ENCODE measurements around the gene HARS1.
A peak's percentile ranks its signal among the peaks of the same experiment; 100 is the strongest.
"Not testable (repeated sequence)": the region's sequence is repeated elsewhere in the genome, so short reads cannot be mapped to it uniquely, and the experiment has no call there.

The HARS1 gene, protein sequence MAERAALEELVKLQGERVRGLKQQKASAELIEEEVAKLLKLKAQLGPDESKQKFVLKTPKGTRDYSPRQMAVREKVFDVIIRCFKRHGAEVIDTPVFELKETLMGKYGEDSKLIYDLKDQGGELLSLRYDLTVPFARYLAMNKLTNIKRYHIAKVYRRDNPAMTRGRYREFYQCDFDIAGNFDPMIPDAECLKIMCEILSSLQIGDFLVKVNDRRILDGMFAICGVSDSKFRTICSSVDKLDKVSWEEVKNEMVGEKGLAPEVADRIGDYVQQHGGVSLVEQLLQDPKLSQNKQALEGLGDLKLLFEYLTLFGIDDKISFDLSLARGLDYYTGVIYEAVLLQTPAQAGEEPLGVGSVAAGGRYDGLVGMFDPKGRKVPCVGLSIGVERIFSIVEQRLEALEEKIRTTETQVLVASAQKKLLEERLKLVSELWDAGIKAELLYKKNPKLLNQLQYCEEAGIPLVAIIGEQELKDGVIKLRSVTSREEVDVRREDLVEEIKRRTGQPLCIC
- total RNA-seq, result 71.5 to 83.1 (median 74.5) reads per million in 3 donors

DNA sequence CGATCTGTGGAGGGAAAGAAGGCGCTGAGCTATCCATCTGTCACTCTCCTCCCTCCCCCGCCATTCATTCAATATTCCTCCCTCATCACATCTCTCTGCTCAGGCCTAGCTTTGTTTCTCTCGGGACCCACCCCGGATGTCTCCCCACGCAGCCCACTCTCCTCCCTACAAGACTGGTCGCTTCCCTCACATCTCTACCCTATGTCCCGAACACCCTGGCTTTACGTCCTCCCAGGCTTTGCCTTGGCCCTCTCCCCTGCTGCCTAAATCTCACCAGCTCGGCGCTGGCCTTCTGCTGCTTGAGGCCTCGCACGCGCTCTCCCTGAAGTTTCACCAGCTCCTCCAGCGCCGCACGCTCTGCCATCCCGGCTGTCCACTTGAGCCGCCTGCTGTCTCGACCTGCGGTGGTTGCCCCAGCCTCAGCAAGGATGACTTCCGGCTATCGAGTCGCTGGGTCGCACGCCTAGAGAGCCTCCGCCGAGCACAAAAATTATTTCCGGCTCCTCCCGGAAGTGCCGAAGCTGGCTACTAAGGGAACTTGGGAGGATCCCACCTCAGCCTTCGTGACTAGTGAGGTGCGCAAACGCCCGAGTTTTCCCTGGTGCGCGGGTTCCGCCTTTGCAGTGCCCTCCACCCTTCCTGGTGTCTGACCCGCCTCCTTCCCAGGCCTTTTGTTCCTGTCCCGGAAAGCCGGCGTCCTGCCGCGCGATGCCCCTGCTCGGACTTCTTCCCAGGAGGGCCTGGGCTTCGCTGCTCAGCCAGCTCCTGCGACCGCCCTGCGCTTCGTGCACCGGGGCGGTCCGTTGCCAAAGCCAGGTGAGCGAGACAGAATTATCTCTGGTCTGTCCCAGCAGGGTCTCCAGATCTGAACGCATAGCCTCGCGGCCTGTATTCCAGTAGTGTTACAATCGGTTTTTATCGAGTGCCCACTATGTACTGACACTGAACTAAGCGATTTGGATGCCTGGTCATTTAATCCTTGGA, at the start of gene HARS1, which contains the start of gene HARS2:
Gene HARS1 (minus strand): TSS at position 430 of the 984 bp plus-strand sequence. CDS start 66 bp downstream, at position 364.
Gene HARS2 (plus strand): TSS at position 515 of the 984 bp plus-strand sequence. CDS start 194 bp downstream, at position 709.
- no peaks in the 10 kb centered on the region for H3K9me3 ChIP-seq (ENCODE audit: control insufficient read depth, low read length)
- peaks cover 25% of the 10 kb centered on the region for H3K36me3 ChIP-seq (ENCODE audit: control insufficient read depth, insufficient read depth, low read length)
- H3K4me1 ChIP-seq (ENCODE audit: control insufficient read depth, insufficient read depth, low read length, poor library complexity, severe bottlenecking), result peaks cover 6% of the 10 kb centered on the region
- H3K27me3 ChIP-seq (replicated peaks; ENCODE audit: control insufficient read depth, insufficient read depth, low read length, poor library complexity, severe bottlenecking), result no peaks in the 10 kb centered on the region
- peak within 1 kb of the TSS; percentile 72 for H3K27ac ChIP-seq (ENCODE audit: insufficient read depth, low read length, poor library complexity, severe bottlenecking)
- DNase-seq, result peak; percentile 69 to 80 (median 76)
- peak within 1 kb of the TSS; percentile 64 for H3K4me3 ChIP-seq (ENCODE audit: insufficient read depth, low read depth, low read length, poor library complexity, severe bottlenecking)

DNA sequence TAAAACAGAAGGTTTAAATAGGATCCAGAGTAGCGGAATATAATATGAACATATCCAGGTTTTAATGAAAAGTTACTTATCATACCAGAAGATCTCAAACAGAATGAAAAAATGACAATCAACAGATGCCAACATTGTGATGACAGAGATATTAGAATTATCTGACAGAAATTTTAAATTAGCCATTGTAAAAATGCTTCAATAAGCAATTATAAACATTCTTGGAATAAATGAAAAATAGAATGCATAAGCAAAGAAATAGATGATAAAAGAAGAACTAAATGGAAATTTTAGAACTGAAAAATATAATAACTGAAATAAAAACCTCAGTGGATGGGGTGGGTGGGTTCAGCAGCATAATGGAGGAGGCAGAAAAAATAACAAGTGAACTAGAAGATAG, 46.3 kb upstream of the HARS1 start:
- no peaks in the 10 kb centered on the region for H3K4me1 ChIP-seq (ENCODE audit: control insufficient read depth, insufficient read depth, low read length, poor library complexity, severe bottlenecking)
- no peak for DNase-seq

DNA sequence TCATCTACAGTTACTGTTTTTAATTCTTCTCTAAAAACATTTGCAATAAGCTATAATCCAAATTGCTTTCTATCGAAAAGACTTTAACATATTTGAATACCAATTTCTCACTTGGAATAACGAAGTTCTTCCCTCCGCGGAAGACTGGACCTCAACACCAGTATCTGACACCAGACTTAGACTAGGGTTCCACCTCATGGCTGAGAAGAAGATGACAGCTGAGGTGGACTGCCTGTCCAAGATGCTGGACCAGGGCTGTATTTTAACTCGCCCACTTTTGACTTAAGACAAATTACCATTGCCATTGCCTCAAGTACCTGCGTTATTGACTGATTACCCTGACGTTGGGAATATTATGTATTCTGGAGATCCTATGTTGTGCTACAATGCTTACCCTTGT, 43.2 kb upstream of the HARS1 start:
- Histone ChIP-seq H3K9me3 (ENCODE audit: control insufficient read depth, low read length) (no peaks in the 10 kb centered on the region), H3K36me3 (ENCODE audit: control insufficient read depth, insufficient read depth, low read length) (no peaks in the 10 kb centered on the region), H3K4me3 (ENCODE audit: insufficient read depth, low read depth, low read length, poor library complexity, severe bottlenecking) (no peak overlapping the region), H3K4me1 (ENCODE audit: control insufficient read depth, insufficient read depth, low read length, poor library complexity, severe bottlenecking) (no peaks in the 10 kb centered on the region), H3K27me3 (replicated peaks; ENCODE audit: control insufficient read depth, insufficient read depth, low read length, poor library complexity, severe bottlenecking) (no peaks in the 10 kb centered on the region), H3K27ac (ENCODE audit: insufficient read depth, low read length, poor library complexity, severe bottlenecking) (no peak overlapping the region)
- DNase-seq, result no peak

More for the DNA sequence above, 46.3 kb upstream of the HARS1 start:
- Histone ChIP-seq H3K27me3 (replicated peaks; ENCODE audit: control insufficient read depth, insufficient read depth, low read length, poor library complexity, severe bottlenecking) (no peaks in the 10 kb centered on the region), H3K9me3 (ENCODE audit: control insufficient read depth, low read length) (no peaks in the 10 kb centered on the region), H3K27ac (ENCODE audit: insufficient read depth, low read length, poor library complexity, severe bottlenecking) (no peak overlapping the region), H3K36me3 (ENCODE audit: control insufficient read depth, insufficient read depth, low read length) (no peaks in the 10 kb centered on the region), H3K4me3 (ENCODE audit: insufficient read depth, low read depth, low read length, poor library complexity, severe bottlenecking) (no peak overlapping the region)

DNA sequence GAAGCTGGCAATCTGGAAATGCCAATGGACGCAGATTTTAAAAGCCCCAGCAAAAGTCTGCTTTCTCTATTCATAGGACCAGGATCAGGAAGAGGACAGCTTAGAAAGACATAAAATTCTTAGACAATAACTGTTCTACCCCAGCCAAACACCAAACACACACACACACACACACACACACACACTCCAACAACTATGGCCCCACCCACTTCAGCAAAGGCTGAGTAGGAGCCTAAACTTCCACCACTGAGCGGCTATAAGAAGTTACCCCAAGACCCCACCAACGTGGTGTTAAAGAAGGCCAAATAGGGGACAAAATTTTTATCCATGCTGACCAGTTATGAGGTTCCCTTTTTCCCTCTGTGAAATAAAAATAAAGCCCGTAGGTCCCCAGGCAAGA, 41.9 kb upstream of the HARS1 start:
- H3K27ac ChIP-seq (ENCODE audit: insufficient read depth, low read length, poor library complexity, severe bottlenecking), result no peak overlapping the region
- H3K27me3 ChIP-seq (replicated peaks; ENCODE audit: control insufficient read depth, insufficient read depth, low read length, poor library complexity, severe bottlenecking), result no peaks in the 10 kb centered on the region
- H3K9me3 ChIP-seq (ENCODE audit: control insufficient read depth, low read length), result no peaks in the 10 kb centered on the region
- H3K4me1 ChIP-seq (ENCODE audit: control insufficient read depth, insufficient read depth, low read length, poor library complexity, severe bottlenecking), result no peaks in the 10 kb centered on the region
- no peaks in the 10 kb centered on the region for H3K36me3 ChIP-seq (ENCODE audit: control insufficient read depth, insufficient read depth, low read length)
- no peak for DNase-seq
- H3K4me3 ChIP-seq (ENCODE audit: insufficient read depth, low read depth, low read length, poor library complexity, severe bottlenecking), result no peak overlapping the region

DNA sequence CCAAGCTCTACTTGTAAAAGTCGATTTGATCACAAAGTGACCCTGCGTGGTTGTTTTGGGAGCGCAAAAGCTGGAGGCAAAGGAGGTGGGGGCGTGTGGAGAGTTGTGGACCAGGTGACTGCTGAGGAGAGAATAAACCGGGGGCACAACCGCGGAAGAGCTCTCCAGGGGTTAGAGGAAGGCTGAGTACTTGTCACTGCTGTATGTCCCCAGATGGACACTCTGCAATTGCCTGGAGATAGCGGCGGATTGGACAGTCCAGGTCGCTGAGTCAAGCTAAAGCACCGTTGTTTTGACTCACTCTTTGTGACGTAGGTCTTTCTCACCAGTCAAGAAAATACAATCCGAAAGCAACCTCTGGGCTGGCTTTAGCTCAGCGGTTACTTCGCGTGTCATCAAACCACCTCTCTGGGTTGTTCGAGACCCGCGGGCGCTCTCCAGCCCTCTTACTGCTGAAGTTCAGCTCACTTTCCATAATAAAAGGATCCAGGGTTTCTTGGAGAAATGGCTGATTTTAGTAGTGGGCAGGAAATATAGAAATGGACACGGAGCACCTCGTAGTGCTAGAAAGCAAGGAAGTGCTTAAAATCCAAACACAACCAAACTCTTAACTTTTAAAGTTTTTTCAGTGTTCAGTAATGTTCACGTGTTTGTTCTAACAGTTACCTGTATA, 34.8 kb upstream of the HARS1 start:
- Histone ChIP-seq H3K4me1 (ENCODE audit: control insufficient read depth, insufficient read depth, low read length, poor library complexity, severe bottlenecking) (no peaks in the 10 kb centered on the region), H3K27ac (ENCODE audit: insufficient read depth, low read length, poor library complexity, severe bottlenecking) (no peak overlapping the region), H3K27me3 (replicated peaks; ENCODE audit: control insufficient read depth, insufficient read depth, low read length, poor library complexity, severe bottlenecking) (no peaks in the 10 kb centered on the region), H3K4me3 (ENCODE audit: insufficient read depth, low read depth, low read length, poor library complexity, severe bottlenecking) (peak overlapping the region; percentile 15), H3K36me3 (ENCODE audit: control insufficient read depth, insufficient read depth, low read length) (no peaks in the 10 kb centered on the region), H3K9me3 (ENCODE audit: control insufficient read depth, low read length) (no peaks in the 10 kb centered on the region)
- peak; percentile 42 to 55 (median 49) for DNase-seq

DNA sequence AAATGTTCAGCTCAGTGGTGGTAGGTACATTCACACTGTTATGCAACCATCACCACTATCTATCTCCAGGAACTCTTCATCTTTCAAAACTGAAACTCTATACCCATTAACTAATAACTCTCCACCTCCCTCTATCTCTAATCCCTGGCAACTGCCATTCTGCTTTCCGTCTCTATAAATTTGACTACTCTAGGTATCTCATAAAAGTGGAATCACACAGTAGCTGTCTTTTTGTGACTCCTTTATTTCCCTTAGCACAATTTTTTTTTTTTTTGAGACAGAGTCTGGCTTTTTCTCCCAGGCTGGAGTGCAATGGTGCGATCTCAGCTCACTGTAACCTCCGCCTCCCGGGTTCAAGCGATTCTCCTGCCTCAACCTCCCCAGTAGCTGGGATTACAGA, 30.2 kb upstream of the HARS1 start:
- H3K27me3 ChIP-seq (replicated peaks; ENCODE audit: control insufficient read depth, insufficient read depth, low read length, poor library complexity, severe bottlenecking); H3K9me3 ChIP-seq (ENCODE audit: control insufficient read depth, low read length); H3K36me3 ChIP-seq (ENCODE audit: control insufficient read depth, insufficient read depth, low read length); H3K4me3 ChIP-seq (ENCODE audit: insufficient read depth, low read depth, low read length, poor library complexity, severe bottlenecking); H3K27ac ChIP-seq (ENCODE audit: insufficient read depth, low read length, poor library complexity, severe bottlenecking); DNase-seq; H3K4me1 ChIP-seq (ENCODE audit: control insufficient read depth, insufficient read depth, low read length, poor library complexity, severe bottlenecking): not testable (repeated sequence)

DNA sequence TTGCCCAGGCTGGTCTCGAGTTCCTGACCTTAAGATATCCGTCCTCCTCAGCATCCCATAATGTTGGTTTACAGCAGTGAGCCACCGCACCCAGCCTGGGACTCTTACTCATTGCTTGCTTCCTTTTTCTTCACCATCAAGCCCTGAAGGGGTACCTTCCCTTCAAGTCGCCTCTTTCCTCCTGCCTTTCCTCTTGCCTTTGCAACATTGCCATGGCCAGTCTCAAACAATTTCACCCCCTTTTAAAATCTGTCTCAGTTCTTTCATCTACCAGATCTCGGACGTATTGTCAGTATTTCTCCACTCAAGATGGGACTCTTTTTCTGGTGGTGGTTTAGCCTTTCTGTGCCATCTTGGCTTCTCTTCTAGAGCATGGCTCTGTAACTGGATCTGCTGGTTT, 29.6 kb upstream of the HARS1 start:
- not testable (repeated sequence) for H3K27me3 ChIP-seq (replicated peaks; ENCODE audit: control insufficient read depth, insufficient read depth, low read length, poor library complexity, severe bottlenecking); H3K4me3 ChIP-seq (ENCODE audit: insufficient read depth, low read depth, low read length, poor library complexity, severe bottlenecking); H3K4me1 ChIP-seq (ENCODE audit: control insufficient read depth, insufficient read depth, low read length, poor library complexity, severe bottlenecking); H3K36me3 ChIP-seq (ENCODE audit: control insufficient read depth, insufficient read depth, low read length); DNase-seq; H3K27ac ChIP-seq (ENCODE audit: insufficient read depth, low read length, poor library complexity, severe bottlenecking); H3K9me3 ChIP-seq (ENCODE audit: control insufficient read depth, low read length)

DNA sequence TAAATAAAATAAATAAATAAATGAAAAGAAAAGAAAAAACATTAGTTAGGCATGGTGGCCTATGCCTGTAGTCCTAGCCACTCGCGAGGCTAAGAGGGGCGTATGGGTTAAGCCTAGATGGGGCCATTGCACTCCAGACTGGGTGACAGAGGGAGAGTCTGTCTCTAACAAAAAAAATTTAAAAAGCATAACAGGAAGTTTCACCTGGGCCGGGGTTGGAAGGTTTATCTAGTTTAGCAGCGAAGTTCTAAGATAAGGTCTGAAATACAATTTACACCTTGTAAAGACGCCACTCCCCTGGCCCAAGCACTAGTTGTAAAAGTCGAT, 27.1 kb upstream of the HARS1 start:
- H3K36me3 ChIP-seq (ENCODE audit: control insufficient read depth, insufficient read depth, low read length), result no peaks in the 10 kb centered on the region
- DNase-seq, result no peak
- H3K27me3 ChIP-seq (replicated peaks; ENCODE audit: control insufficient read depth, insufficient read depth, low read length, poor library complexity, severe bottlenecking), result no peaks in the 10 kb centered on the region
- H3K4me3 ChIP-seq (ENCODE audit: insufficient read depth, low read depth, low read length, poor library complexity, severe bottlenecking), result no peak overlapping the region
- H3K9me3 ChIP-seq (ENCODE audit: control insufficient read depth, low read length), result no peaks in the 10 kb centered on the region
- H3K4me1 ChIP-seq (ENCODE audit: control insufficient read depth, insufficient read depth, low read length, poor library complexity, severe bottlenecking), result no peaks in the 10 kb centered on the region
- H3K27ac ChIP-seq (ENCODE audit: insufficient read depth, low read length, poor library complexity, severe bottlenecking), result no peak overlapping the region

DNA sequence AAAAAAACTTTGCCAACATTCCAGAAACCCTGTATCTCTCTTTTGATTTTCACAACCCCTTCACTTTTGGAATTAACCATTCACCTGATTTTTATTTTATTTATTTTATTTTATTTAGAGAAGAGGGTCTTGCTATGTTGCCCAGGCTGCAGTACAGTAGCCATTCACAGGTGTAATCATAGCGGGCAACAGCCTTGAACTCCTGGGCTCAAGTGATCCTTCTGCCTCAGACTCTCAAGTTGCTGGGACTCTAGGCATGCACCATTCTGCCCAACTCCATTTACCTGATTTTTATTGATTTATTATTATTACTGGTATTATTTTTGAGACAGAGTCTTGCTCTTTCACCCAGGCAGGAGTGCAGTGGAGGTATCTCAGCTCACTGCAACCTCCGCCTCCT, 25.1 kb upstream of the HARS1 start:
- H3K4me3 ChIP-seq (ENCODE audit: insufficient read depth, low read depth, low read length, poor library complexity, severe bottlenecking); H3K27ac ChIP-seq (ENCODE audit: insufficient read depth, low read length, poor library complexity, severe bottlenecking); H3K4me1 ChIP-seq (ENCODE audit: control insufficient read depth, insufficient read depth, low read length, poor library complexity, severe bottlenecking); H3K36me3 ChIP-seq (ENCODE audit: control insufficient read depth, insufficient read depth, low read length); DNase-seq; H3K9me3 ChIP-seq (ENCODE audit: control insufficient read depth, low read length); H3K27me3 ChIP-seq (replicated peaks; ENCODE audit: control insufficient read depth, insufficient read depth, low read length, poor library complexity, severe bottlenecking): not testable (repeated sequence)
